NCI-H2029 (cell line): ENCODE measurements around the gene PPARGC1A.

Source experiments
- DNase-seq: peaks from one replicate; lab custom pipeline; 2025; lab: John Stamatoyannopoulos, UW

PPARGC1A gene

DNA sequence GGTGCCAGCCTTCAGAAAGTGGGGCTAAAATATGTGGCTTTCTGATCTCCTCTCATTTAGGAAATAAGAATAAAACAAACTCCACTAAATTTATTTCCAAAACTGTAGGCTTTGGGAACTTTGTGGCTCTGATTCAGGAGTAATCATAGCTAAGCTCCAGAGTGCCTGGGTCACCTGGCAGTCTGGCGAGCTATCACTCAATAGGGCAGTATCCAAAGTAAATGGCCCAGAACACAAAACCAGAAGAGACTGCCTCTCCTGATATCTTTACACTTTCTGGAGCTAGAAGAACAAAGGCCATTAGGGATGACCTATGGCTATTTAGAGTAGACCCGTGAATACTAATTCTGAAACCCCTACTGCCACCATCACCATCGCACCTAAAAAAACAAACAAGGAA is 17.0 kb upstream of the PPARGC1A start:
- no peak for DNase-seq

DNA sequence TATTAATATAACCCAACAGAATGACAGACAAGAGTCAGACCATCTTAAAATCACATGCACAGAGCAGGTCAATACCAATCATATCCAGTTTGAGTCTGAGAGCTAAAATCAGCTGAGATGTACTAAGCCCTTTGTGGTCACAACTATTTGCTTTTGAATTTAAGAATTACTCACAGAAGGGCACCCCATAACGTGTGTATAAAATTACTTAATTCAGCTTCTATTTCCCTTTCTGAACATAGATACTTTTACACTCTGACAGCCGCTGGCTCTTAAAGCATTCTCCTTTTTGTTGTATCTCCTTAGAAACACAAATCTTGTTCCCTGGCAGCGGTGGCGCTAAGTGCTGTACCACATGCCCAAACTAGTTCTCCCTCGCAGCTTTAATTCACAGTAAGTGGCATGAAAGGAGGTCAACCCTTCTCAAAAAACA is 14.8 kb upstream of the PPARGC1A start:
- no peak for DNase-seq

- DNase-seq = peak; percentile 90
Measured at GRCh38 chr4:23903859-23904438, 14.1 kb upstream of the PPARGC1A start.

- DNase-seq = no peak
Measured at GRCh38 chr4:23902222-23902804, 12.5 kb upstream of the PPARGC1A start.

DNA sequence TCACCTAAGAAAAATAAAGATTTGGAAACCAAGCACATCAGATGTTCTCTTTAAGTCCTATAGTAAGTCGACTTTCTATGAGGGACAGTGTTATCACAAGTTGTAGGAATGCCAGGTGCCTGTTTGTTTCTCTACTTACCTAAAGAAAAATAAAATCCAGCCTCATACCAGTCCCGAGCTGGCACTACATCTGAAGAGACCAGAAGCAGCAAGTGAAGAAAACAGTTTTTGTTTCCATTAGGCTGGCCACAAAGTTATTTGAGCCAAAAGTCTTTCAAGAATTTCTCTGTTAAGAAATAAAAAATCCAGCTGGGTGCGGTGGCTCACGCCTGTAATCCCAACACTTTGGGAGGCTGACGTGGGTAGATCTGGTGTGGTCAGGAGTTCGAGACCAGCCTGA is 10.8 kb upstream of the PPARGC1A start:
- no peak for DNase-seq

GRCh38 chr4:23899565-23899964 is 9.7 kb upstream of the PPARGC1A start:
- DNase-seq = no peak

DNA sequence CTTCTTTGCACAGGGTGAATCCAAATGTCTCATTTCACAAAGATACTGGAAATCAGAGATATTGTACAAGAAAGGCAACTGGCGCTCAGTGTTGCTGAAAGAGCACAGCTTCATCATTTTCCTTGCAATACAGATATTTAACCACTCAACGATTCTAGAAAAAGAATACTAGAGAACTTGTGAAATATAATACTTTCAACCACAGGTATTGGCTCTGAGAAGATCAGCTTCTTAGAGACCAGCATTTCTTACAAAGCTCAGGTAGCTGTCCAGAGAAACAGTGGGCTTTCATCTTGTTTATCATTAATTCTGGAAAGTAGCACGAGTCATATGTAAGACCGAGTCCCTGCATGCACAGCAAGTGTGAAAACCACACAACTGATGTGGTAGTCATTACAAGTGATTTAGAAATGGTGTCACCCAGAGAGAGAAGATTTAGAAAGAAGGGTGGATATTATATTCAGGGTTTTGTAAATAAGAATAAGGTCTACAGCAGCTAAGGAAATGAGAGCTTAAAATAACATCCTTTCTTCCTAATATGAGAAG is 7.8 kb upstream of the PPARGC1A start:
- no peak for DNase-seq

DNA sequence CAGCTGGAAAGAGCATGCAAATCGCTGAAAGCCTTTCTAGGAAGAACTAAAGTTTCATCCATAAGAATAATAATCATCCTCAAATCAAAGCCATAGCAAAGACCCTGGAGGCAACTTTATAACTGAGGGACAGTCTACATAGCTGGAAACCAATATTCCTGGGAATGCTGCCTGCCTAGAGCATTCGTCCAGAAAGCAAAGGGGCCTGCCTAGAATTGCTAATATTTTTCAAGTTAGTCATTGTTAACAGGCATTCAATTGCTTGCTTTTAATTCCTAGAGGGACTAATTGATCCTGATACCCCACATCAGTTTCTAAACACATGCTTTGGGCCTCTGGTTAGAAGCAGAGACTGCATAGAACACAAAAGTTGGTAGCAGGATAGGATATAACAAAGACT is 4.2 kb upstream of the PPARGC1A start:
- no peak for DNase-seq

DNA sequence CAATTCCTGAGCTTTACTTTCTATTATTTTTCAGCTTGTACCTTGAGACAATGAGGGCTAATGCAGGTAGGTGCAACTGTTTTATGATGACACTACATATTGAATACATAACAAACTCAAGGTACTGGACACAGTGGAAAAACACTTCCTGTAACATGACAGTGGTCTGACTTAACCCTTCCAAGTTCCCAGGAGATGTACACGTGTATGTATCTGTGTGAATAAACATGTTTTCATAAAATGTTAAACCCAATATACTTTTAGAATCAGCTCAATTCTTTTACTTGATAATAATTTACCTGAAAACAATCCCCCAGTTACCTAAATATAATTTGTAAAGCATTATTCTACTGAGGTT is 1.2 kb upstream of the PPARGC1A start:
- DNase-seq = no peak

- no peak for DNase-seq
Measured at GRCh38 chr4:23890369-23891063, 669 bp upstream of the PPARGC1A start.

DNA sequence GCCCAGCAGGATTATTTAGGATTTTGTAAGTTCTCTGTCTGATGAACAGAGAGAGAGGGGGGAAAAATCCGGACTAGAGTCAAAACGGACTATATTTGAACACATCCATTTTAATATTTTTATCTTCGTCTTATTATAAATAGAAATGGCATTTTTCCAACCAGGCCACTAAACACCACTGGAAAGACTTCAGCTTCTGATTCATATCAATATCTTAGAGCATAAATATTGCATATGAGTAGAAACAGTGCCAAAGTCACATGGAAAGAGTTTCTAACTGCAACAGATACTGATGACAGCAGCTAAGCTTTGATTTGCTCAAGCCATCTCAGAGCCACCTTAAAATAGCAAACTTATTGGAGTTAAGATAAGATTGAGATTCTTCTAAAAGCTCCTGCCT is 456 bp downstream of the PPARGC1A start:
- DNase-seq = no peak

GRCh38 chr4:23888421-23889319 is 1.2 kb downstream of the PPARGC1A start:
- DNase-seq = no peak

GRCh38 chr4:23887989-23888388 is 1.9 kb downstream of the PPARGC1A start:
- no peak for DNase-seq

DNA sequence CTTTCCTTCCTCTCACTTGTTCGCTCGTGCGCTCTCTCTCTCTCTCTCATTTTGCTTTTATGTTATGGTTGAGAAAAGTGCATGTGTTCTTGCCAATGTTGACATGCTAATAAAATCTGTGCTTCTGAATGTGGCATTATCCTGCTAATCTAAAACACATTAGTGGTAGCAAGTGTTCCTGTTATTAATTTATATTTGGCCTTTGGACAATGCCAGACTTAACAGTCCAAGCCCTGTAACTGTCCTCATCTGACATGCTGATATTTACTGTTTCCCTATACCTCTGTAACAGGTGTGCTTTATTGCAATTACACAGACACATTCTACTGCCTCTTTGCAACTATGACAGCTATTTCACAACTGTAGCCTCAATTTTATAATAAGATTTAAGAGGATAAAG is 2.7 kb downstream of the PPARGC1A start:
- DNase-seq = no peak

DNA sequence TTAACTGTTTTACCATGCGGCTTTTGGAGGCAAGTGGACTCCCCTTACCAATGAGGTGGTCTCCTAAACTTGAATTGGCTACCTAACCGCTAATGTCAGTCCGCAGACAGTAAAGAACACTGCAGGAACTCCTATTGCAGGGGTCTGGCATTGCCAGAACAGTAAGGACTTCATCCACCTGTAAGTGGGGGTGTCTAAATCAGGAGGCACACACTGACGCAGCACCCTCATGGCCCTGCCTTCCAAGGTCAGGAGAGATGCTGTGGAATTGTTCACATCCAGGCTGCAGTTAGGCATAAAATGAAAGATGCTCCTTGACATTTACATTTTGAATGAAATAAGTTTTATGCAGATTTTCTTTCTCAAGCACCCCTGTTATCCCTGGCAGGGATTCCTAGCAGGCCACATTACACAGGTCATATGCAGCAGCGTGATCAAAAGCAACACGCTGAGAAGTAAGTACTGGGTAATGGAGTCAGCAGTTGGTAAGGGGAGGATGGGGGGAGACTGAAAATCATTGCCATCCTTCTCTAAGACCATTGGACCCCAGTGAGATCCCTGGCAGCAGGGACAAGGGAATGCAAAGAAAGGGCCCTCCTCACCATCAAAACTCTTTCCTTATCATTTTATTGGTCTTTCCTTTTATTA is 3.8 kb downstream of the PPARGC1A start:
- DNase-seq = no peak

DNA sequence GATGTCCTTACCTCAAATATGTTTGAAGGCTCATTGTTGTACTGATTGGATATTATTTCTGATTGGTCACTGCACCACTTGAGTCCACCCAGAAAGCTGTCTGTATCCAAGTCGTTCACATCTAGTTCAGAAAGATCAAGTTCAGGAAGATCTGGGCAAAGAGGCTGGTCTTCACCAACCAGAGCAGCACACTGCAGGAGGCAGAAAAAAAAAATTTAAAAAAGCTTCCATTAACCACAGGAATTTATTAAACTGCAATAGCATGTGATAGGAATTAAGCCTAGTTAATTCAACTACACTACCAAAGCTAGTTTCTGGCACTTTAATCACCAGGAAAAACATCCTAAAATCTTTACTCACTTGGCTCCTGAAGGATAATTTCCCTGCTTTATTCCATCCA is 5.1 kb downstream of the PPARGC1A start:
- DNase-seq = no peak

GRCh38 chr4:23884261-23884660 is 5.6 kb downstream of the PPARGC1A start:
- DNase-seq = no peak

- DNase-seq = no peak
Measured at GRCh38 chr4:23882976-23883531, 6.8 kb downstream of the PPARGC1A start.

DNA sequence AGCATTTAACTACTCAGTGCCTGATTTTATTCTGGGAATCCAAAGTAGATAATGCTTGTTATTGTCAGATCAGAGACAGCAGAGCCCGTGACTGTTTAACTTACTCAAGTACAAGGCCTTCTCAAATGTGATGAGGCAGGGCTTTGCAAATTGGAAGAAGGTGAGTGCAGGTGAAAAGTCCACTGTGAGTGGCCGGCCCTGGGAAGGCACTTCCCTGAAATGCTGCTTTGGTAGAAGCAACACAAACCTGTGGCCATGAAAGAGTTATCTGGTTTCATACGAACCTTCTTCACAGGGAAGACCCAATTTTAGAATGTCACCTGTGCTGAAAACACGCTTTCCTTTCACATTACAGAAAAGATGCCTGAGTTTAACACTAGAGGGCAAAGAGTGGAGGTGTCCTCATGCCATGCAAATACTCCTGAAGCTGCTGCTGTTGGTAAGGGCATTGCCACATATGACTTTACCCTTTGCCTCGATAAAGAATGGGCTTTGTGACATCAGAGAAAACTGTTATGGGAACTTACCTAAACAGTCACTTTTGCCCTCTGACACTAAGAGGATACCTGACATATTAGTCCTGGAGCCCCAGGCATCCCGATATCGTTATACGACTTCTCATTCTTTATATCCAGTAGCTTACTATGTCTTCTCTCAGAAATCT is 8.0 kb downstream of the PPARGC1A start:
- peak; percentile 56 for DNase-seq

- DNase-seq = peak; percentile 92
Measured at GRCh38 chr4:23881052-23881501, 8.8 kb downstream of the PPARGC1A start.
